DMS 273 (cell line): ENCODE data around the gene CAND1.

ENCODE experiments used
- DNase-seq: peaks from one replicate; lab custom pipeline; 2025; ENCODE audit not compliant: unreplicated experiment; lab: John Stamatoyannopoulos, UW

Gene CAND1

GRCh38 chr12:67268896-67269632 lies at the start of gene CAND1:
CAND1 (plus strand) TSS chr12:67269358; CDS start chr12:67269718, 360 bp downstream.
- peak; percentile 97 for DNase-seq

- DNase-seq, result peak; percentile 65
Observed at GRCh38 chr12:67220065-67220464, 49.1 kb upstream of the CAND1 start.

GRCh38 chr12:67222302-67222701 lies 46.9 kb upstream of the CAND1 start:
- DNase-seq, result peak; percentile 32

- no peak for DNase-seq
Observed at GRCh38 chr12:67223225-67223624, 45.9 kb upstream of the CAND1 start.

DNA sequence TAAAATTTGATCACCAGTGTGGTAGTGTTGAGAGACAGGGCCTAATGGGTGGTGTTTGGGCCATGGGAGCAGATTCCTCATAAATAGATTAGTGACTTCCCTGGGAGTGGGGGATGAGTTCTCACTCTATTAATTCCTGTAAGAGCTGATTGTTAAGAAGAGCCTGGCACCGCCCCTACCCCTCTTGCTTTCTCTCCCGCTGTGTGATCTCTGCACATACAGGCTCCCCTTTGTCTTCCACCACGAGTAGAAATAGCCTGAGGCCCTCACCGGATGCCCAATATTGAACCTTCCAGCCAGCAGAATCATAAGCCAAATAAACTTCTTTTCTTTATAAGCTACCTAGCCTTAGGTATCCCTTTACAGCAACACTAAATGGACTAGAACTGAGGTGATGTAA lies 31.9 kb upstream of the CAND1 start:
- DNase-seq, result no peak

GRCh38 chr12:67239061-67239460 lies 30.1 kb upstream of the CAND1 start:
- DNase-seq, result no peak

DNA sequence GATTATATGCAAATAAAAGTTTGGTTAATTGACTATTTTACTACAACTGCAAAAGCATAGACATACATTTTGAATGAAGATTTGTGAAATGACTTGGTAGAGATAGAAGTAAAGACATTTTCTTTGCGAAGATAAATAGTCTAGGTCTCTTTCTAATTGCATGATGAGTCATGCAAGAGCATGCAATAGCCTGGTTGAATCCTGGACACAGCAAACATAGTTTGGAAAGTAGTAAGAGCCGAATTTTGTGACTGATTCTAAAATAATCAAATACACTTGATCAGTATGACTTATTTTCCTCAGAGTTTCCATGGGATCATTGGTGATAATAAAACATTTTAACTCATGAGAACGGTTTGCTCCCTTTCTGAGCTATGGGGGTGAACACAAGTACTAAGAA lies 27.7 kb upstream of the CAND1 start:
- no peak for DNase-seq

GRCh38 chr12:67243260-67243659 lies 25.9 kb upstream of the CAND1 start:
- no peak for DNase-seq

DNA sequence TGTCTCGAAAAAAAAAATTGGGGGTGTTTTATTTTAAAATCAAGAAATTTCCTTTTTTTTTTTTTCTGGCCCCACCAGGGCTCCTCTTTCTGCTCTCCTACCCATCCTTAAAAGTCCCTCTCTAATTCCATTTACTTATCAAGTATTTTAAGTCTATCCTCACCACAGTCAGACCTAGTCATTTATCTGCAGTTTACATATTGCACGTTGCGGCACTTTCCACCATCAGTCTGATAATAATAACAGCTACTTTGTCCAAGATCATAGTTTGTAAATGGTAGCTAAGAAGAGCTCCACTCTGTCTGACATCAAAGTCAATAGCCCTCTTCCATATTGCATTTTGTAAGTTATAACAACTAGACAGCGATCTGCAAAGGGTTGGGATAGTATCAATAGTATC lies 23.6 kb upstream of the CAND1 start:
- no peak for DNase-seq

DNA sequence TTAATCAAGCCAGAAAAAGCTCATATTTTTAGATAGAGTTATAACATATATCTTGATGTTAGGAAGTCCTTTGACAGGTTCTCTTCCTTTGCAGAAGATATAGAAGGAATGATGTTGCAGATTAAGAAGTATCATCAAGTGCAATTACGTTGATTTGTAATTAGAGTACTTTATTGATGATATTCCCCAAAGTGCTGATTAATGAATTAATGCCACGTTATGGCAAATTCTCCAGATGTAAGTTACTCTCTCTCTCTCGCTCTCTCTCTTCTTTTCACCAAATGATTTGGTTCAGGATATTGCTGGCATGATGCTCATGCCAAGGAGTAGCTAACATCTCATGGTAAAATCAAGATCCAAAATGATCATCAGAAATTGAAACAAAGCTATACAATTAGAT lies 18.1 kb upstream of the CAND1 start:
- DNase-seq, result no peak

GRCh38 chr12:67254372-67255026 lies 14.7 kb upstream of the CAND1 start:
- DNase-seq, result no peak

DNA sequence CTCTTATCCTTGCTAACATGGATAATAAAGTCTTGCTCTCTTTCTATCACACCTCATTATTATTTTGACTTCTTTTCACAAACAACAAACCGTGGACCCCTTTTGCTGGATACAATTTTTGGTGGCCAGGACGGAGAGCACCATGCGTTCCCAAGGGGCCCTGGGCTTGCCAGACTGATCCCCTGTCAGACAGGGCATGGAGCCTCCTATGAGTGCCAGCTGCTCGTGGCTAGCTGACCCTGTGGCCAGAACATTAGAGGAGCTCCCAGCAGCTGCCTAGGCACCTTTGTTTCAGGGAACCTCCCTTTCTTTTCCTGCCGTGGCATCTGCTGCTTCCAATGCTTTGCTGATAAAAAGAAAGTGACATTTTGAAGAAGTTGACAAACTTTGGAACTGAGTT lies 12.5 kb upstream of the CAND1 start:
- no peak for DNase-seq

GRCh38 chr12:67263471-67263870 lies 5.7 kb upstream of the CAND1 start:
- no peak for DNase-seq

- peak; percentile 97 for DNase-seq
Observed at GRCh38 chr12:67268335-67268895, 743 bp upstream of the CAND1 start.

DNA sequence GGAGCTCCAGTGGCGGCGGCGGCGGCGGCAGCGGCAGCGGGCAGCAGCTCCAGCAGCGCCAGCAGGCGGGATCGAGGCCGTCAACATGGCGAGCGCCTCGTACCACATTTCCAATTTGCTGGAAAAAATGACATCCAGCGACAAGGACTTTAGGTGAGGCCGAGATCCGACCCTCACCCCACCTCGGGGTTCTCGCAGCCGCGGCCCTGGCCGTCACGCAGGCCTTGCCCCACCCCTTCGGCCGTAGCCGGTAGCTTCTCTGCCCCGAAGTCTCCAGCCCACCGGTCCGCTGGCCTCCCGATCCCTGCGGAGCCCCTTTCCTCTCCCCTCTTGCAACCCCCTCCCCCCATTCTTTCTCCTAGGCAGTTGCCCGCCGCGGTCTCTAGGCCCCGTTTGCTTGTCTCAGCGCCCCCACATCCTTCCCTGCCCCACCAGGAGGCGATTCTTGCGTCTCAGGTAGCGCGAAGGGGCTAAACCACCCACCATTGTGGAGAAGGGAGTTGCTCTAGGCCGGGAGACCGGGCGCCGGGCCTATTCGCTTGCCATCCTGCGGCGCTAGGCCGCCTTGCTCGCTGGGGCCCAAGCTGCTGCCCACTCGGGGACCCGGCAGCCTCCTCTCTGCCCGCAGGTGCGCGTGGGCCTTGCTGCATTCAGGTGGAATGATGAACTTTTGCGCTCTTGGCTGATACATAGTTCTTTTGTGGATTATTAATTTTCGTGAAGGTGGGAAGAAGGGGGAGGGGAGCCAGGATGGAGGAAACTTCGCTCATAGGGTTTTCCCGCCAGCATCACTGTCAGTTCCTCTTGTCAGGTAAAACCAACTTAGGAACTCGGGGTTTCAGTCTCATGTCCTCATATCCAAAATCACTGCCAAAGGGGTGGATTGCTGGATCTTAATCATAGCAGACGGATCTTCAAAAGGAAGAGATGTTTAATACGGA lies 745 bp downstream of the CAND1 start:
- peak; percentile 63 for DNase-seq

- no peak for DNase-seq
Observed at GRCh38 chr12:67270622-67271021, 1.5 kb downstream of the CAND1 start.

DNA sequence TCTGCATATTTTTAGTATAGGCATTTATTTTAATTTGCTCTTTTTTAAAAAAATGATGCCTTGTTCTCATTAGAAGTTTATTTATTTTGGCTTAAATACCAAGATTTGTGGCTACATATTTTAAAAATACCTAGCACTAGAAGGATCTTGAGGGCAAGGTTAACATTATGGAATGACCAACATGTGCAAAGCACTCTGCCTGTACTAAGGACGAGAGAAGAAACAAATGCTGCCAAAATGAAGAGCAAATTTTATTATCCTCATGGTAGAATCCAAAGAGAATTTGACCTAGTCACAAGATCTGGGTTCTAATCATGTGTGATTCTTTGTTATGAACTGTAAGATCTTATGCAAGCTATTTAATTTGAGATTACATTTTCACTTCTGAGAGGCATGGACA lies 2.8 kb downstream of the CAND1 start:
- no peak for DNase-seq

- no peak for DNase-seq
Observed at GRCh38 chr12:67274186-67274585, 5.0 kb downstream of the CAND1 start.

GRCh38 chr12:67275380-67275913 lies 6.3 kb downstream of the CAND1 start:
- DNase-seq, result no peak

- no peak for DNase-seq
Observed at GRCh38 chr12:67276421-67276820, 7.3 kb downstream of the CAND1 start.

GRCh38 chr12:67279637-67280036 lies 10.5 kb downstream of the CAND1 start:
- no peak for DNase-seq
